NCI-H524 (cell line): ENCODE measurements around the gene MRAS.
"Not testable (repeated sequence)": the region's sequence is repeated elsewhere in the genome, so short reads cannot be mapped to it uniquely, and the experiment has no call there.

Source experiments
- DNase-seq, 2 experiments: peaks; one replicate each; lab custom pipeline; 2025; lab: John Stamatoyannopoulos, UW

The MRAS gene

GRCh38 chr3:138418601-138419206 is 70.3 kb downstream of the MRAS start:
- peak; percentile 55 to 92 for DNase-seq

- DNase-seq: no peak
Measured at GRCh38 chr3:138423316-138423715, 74.9 kb downstream of the MRAS start.

- DNase-seq: no peak
Measured at GRCh38 chr3:138424323-138424722, 75.9 kb downstream of the MRAS start.

- DNase-seq: peak in 1 of 2 experiments; percentile 55
Measured at GRCh38 chr3:138426211-138426610, 77.8 kb downstream of the MRAS start.

- not testable (repeated sequence) for DNase-seq
Measured at GRCh38 chr3:138426754-138427153, 78.4 kb downstream of the MRAS start.

- DNase-seq: no peak
Measured at GRCh38 chr3:138429665-138430064, 81.3 kb downstream of the MRAS start.

- no peak for DNase-seq
Measured at GRCh38 chr3:138432576-138433240, 84.3 kb downstream of the MRAS start.

- DNase-seq: no peak
Measured at GRCh38 chr3:138433892-138434275, 85.5 kb downstream of the MRAS start.

GRCh38 chr3:138434276-138434874 is 86.0 kb downstream of the MRAS start, which contains the start of gene ESYT3:
Gene ESYT3, plus strand, starts transcription at chr3:138434616. Its CDS starts 183 bp downstream, at chr3:138434799.
- DNase-seq: peak; percentile 50 to 76

- DNase-seq: peak in 1 of 2 experiments; percentile 41
Measured at GRCh38 chr3:138434875-138435772, 86.7 kb downstream of the MRAS start.

GRCh38 chr3:138435840-138436239 is 87.5 kb downstream of the MRAS start:
- no peak for DNase-seq

- DNase-seq: no peak
Measured at GRCh38 chr3:138437281-138437680, 88.9 kb downstream of the MRAS start.

GRCh38 chr3:138438896-138439295 is 90.5 kb downstream of the MRAS start:
- DNase-seq: no peak

- DNase-seq: no peak
Measured at GRCh38 chr3:138439646-138440045, 91.3 kb downstream of the MRAS start.

GRCh38 chr3:138440121-138440521 is 91.7 kb downstream of the MRAS start:
- DNase-seq: no peak

GRCh38 chr3:138440596-138440995 is 92.2 kb downstream of the MRAS start:
- DNase-seq: no peak

GRCh38 chr3:138441256-138441655 is 92.9 kb downstream of the MRAS start:
- DNase-seq: no peak

GRCh38 chr3:138441742-138442141 is 93.4 kb downstream of the MRAS start:
- no peak for DNase-seq

GRCh38 chr3:138442433-138442832 is 94.1 kb downstream of the MRAS start:
- DNase-seq: no peak

- no peak for DNase-seq
Measured at GRCh38 chr3:138443091-138443490, 94.7 kb downstream of the MRAS start.

GRCh38 chr3:138443521-138444503 is 95.4 kb downstream of the MRAS start:
- no peak for DNase-seq
